ENCODE data around the gene ZDHHC12.

DNA sequence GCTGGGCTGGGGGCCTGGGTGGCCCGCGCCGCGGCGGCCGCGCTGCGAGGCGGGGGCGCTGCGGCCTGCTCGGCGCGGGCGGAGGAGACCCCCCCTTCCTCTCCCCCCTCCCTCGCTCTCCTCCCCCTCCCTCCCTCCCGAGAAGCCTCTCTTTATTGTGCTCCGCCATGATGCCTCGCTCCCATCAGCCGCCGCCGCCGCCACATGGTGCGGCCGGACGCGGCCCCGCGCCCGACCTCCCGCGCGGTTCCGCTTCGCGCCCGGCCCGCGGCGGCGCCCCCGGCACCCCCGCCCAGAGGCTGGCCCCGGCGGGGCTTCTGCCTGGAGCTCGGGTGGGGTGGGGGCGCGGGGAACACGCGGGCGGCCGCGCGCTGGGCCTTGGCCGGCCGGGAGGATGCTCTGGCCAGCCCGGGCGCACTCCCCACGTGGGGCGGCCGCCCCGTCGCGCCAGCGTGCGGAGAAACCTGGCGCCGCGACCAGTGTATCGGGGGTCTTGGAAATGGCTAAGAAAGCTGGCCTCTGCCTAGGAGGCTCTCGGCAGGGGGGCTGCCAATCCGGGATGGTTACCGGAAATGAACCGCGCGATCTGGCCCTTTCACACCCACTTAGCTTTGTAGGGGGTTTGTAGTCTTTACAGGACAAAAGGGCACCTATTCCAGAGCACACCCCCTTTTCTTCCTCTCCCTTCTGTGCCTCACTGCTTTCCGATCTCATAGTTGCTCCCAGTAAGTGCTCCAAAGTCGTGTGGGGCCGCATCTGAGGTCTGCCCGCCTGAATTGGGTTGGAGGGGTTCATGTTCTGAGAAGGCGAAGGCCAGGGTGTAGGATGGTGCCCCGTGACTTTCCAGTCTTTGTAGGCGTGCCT lies 33.9 kb downstream of the ZDHHC12 start:
- TF ChIP-seq EZH2 (IDR thresholded peaks at IDR 0.05; ENCODE audit: insufficient read depth, poor library complexity, severe bottlenecking): no peak
- no peak for TF ChIP-seq EZH2phosphoT487 (IDR thresholded peaks at IDR 0.05; ENCODE audit: insufficient read depth, low read depth)

All from GM23248 (cell line).